LoVo (cell line): ENCODE measurements around the gene NPR2.

ENCODE experiments used
- DNase-seq: peaks from one replicate; pipeline ENCODE4 v3.0.0-alpha.2; 2016; ENCODE audit warnings: low spot score

Gene NPR2

DNA sequence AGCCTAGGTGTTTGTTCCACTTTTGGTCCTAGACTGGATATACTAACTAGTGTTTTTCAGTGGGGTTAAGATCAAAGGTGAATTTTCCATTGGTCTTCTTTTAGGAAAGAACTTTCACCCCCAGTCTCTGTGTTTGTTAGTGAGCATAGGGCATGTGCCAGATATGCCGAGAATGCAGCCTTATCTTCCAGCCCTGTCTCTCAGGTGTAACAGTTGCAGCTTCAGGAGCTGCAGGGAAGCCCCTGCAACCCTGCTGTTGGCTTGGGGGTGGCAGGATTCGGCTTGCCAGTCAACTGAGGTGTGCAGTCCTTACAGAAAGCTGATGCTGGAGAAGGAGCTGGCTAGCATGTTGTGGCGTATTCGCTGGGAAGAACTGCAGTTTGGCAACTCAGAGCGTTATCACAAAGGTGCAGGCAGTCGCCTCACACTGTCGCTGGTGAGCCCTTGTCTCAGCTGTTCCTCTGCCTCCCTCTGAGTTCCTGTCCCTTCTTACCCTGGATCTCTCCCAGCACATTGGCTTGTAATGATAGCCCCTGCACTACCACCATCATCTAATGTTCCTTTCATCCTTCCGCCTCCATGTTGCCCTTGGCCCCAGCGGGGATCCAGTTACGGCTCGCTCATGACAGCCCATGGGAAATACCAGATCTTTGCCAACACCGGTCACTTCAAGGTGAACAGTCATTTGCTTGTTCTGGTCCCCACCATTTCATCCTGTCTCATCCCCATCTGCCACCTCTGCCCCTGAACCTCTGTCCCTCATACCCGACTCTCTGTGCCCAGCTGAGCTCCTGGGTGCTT is 10.1 kb downstream of the NPR2 start:
- DNase-seq: no peak

- DNase-seq: no peak
These were observed 14.7 kb downstream of the NPR2 start for GRCh38 chr9:35806101-35806500.

DNA sequence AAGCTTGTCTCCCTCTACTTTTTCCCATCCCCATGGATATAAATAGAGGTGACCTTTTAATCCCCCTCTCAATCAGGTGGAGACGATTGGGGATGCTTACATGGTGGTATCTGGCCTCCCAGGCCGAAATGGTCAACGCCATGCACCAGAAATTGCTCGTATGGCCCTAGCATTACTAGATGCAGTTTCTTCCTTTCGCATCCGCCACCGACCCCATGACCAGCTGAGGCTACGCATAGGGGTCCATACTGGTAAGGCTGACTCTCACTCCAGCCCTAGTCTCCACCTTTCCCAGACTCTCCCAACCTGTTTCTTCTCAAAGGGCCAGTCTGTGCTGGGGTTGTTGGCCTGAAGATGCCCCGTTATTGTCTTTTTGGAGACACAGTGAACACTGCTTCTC is 17.0 kb downstream of the NPR2 start:
- no peak for DNase-seq

DNA sequence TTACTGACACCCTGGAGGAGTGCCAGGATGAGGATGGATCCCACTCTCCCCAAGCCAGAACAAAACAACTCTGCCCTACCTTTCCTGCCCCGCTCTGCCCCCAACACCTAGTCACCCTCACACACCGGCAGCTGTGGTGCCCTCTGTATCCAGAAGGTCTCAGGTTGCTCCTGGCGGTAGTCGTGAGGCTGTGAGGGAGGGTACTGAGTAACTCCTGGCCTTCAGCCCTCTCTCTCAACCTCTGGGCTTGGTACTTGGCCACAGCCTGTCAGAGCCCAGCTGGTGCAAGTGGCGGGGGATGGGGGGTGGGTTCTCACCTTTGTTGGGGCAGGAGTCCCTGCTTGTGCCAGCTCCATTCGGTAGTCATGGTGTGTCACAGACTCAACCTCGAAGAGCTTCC is 18.7 kb downstream of the NPR2 start:
- no peak for DNase-seq

DNA sequence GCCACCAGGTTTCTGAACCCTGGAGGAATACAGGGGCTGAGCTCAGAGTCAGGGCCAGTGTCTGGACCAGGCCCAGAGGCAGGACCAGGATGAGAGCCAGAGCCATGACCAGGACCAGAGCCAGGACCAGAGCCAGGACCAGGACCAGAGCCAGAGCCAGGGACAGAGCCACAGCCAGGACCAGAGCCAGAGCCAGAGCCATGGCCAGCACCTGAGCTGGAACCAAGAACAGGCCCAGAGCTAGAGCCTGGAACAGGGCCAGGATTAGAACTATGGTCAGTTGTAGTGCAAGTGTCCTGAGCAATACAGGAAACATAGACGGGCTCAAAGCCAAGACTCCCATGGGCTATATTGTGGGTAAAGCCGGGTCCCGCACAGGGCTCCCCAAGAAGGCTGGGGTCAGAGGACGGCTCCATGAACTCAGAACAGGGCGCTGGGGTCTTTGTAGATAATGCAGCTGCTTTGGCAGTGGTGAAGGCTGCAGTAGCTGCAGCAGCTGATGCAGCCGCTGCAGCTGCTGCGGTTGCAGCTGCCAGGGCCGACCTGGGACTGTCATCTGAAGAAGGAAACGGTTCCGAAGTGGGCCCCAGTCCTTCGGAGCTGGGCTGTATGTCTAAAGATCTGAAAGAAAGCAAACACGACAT is 20.1 kb downstream of the NPR2 start:
- DNase-seq: no peak

DNA sequence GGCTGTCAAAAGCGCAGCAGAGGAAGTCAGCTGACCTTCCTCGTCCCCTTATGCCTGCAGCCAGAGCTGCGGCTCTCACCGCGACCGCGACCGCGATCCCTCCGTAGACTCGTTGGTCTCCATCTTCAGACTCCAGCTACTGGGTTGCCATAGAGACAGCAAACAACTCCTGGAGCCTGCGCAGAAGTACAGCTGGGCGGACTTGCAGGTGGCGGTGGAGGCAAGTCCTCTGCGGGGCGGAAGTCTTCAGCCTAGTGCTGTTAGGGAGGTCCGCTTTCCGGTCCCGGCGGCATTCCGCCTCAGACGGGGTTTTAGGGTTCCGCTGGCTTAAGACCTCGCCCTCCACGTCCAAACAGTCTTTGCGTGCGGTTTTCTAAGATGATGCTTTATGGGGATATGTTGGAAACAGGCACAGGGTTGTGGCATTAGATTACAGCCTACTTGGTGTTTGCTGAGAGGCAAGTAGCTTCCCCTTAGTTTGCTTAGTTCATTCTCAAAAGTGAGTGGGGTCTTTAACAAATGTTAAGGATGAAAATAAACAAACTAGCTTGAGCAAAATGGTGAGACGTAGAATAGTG is 20.7 kb downstream of the NPR2 start, which contains the start of gene SPAG8:
TSS of gene SPAG8 (minus strand) at position 238 of the 578 bp plus-strand sequence. CDS start at position 123, 115 bp downstream.
- peak; percentile 16 for DNase-seq

GRCh38 chr9:35813434-35814105 is 22.2 kb downstream of the NPR2 start:
- DNase-seq: peak; percentile 49

GRCh38 chr9:35814106-35814840 is 22.9 kb downstream of the NPR2 start:
- peak; percentile 48 for DNase-seq

DNA sequence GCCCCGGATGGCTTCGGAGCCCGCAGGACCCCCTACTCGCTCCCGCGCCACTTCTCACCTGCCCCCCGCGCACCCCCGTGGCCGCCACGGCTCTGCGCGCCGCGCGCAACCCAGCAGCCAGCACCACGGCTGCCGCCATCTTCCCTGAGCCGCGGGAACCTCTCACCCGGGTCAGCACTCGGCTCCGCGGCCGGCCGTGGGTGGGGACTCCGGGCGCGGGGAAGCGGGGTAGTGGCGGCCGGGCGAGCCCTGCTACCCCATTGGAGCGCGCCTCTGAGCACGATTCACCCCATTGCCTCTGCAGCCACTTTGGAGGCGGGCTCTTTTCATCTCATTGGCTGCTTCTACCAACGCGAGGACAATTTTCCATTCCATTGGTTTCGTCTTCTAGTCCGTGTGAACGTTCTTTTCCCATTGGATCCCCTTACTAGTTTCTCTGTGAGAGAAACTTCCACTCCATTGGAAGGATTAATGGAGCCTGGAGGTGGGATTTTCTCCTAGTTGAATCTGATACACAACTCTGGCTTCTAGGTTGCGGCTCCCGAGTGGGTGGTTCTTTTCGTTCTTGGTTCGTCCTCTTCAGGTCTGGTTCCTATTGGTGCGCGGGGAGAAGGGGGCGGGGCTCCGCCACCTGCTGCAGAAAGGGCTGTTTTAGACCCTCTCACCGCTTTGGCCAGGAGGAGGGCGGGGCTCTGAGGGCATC is 23.6 kb downstream of the NPR2 start, which contains the start of gene HINT2:
TSS of gene HINT2 (minus strand) at position 202 of the 703 bp plus-strand sequence. CDS start at position 139, 63 bp downstream.
- peak; percentile 97 for DNase-seq

- no peak for DNase-seq
These were observed 25.3 kb downstream of the NPR2 start for GRCh38 chr9:35816708-35817107.

- DNase-seq: no peak
These were observed 26.9 kb downstream of the NPR2 start for GRCh38 chr9:35818341-35818740.

DNA sequence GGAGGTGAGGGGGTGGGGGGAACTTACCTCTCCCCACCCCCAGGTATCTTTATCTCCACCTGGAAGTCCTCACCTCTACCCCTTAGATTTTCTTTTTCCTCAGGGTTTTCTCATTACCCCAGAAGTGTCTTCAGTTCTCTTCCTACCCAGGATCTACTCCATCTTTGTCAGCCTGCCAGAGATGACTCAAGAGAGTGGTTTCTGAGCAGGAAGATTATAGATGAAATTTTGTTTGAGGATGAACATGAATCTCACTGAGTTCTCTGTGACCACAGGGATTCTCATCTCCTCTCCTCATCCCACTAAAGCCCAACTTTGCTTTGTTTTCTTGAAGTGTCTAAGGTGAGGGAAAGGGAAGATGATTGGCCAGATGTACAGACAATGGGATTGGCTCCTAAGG is 28.7 kb downstream of the NPR2 start:
- no peak for DNase-seq

DNA sequence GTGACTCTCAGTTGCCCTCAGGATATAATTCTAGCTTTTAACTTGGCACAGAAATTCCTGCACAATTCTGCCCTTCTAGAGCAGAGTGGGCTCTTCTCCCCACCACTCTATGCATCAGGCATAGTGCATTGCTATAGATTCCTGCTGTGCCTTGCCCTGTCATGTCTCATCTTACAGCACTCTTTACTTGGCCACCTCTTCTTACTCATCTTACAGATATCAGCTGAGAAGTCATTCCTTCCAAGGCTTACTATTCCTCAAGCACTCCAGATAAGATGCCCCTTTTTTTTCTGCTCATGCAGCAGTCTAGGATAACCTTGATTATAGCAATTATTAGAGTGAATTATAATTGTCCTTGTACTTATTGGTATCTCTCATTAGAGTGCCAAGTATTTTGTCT is 31.5 kb downstream of the NPR2 start:
- DNase-seq: no peak

DNA sequence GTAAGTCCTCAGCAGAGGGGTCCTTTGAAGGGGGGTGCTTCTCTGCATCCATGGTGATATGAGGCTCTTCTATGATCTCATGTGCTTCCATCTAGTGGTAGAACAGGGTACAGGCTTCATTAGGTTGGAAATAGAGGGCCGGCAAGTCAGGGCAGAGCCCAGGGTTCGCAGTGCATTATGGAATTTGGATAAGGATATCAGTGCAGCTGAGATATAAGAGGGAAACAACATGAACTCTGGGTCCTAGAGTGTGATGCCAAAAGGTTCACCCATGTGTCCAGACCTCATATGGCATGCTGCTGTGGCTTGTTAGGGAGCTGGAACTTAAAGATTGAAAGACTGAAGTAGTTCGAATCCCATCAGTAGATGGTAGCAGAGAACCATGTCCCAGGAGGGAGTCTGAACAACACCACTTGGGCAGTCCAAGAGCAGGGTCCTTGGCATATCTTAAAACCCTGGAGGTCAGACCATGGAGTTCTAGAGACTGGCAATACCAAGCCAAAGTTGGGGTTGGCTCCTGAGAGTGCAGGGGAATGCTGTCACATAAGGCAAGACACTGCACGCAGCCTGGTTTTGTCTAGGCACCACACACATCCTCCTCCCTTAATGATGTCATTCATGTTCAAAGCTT is 34.8 kb downstream of the NPR2 start:
- DNase-seq: peak; percentile 48

- no peak for DNase-seq
These were observed 36.1 kb downstream of the NPR2 start for GRCh38 chr9:35827486-35827885.

DNA sequence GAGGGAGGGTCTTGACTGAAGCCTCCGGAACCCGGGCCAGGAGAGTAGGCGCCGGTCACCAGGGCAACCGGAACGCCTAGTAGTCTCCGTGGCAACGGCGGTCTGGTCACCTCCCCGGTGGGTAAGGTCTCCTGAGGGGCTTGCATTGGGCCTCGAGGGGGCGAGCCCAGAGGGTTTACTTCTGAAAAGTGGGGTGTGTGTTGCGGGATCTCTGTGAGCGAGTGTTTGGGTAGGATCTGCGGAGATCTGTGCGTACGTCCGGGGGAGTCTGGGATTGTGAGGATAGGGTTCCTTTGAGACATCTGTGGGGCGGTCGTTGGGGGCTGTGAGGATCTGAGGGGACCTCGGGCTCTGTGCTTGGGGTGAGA is 37.3 kb downstream of the NPR2 start, which contains the start of gene FAM221B:
TSS of gene FAM221B (minus strand) at position 17 of the 368 bp plus-strand sequence. CDS start 2,571 bp downstream, outside the sequence.
- no peak for DNase-seq

- peak; percentile 90 for DNase-seq
These were observed 37.8 kb downstream of the NPR2 start, which contains the start of gene TMEM8B for GRCh38 chr9:35829084-35829763. Gene TMEM8B, plus strand, starts transcription at chr9:35829228. Its CDS starts 220 bp downstream, at chr9:35829448.

DNA sequence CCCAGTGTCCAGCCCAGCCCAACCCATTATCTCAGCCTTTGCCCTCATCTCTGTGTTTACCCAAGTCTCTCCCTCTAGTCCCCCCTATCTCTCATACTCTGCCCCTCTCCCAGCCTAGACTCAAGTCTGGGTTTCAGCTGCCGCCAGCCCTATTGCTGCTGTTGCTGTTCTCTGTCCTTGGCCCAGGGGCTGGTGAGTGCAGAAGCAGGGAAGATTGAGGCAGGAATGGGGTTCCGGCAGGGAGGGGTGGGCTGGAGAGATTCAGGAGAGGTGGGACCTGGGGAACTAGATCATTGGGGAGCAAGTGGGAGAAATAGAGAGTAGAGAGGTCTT is 38.3 kb downstream of the NPR2 start:
- no peak for DNase-seq

DNA sequence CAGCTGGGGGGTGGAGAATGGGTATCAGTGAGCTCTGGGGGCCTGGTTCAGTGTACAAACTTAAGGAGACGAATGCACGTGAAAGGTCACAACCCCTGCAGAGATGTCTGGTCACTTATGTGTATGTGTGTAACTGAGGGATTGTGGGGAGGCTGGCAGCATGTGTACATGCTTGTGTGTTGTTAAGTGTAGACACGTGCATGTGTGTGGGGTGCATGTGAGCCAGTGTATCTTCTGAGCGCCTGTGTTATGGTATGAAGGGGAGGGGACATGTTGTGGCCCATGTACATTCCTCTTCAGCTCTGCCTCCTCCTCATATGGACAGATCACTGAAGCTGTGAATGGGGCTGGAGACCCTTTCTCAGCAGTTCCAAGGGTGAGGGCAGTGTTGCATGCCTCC is 39.6 kb downstream of the NPR2 start:
- DNase-seq: no peak

DNA sequence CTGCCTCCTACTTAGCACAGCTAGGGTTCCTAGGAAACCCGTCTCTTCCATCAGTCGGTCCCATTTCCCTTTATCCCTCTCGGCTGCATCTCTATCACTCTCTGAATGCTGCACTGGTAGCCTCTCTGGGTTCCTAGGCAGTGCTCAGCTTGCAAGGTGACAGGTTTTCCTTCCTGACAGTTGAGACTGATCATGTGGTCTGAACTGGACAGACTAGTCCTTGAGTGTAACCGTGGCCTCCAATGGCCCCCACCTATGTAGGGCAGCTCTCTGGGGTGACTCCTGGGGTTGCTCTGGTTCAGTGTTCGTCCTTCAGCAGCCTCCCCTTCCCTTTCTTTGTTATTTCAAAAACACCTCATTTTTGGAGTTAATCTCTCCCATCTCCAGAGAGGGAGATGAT is 41.4 kb downstream of the NPR2 start:
- no peak for DNase-seq
